ENCODE measurements around the gene QPCT.

The QPCT gene

GRCh38 chr2:37357530-37357929, 13.1 kb downstream of the QPCT start:
- Histone ChIP-seq H2AFZ (ENCODE audit: low read length, unreplicated experiment) (no peak overlapping the region), H3K79me2 (ENCODE audit: control insufficient read depth, insufficient read depth, low read length, unreplicated experiment) (no peaks in the 10 kb centered on the region), H3K27me3 (ENCODE audit: insufficient read depth, low read length) (no peaks in the 10 kb centered on the region), H3K27ac (ENCODE audit: low read depth, low read length) (no peak overlapping the region), H3K4me3 (ENCODE audit: low read depth, low read length) (no peak overlapping the region), H3K4me1 (ENCODE audit: control insufficient read depth, insufficient read depth, low read length, unreplicated experiment) (no peaks in the 10 kb centered on the region), H3K36me3 (ENCODE audit: insufficient read depth, low read length) (no peaks in the 10 kb centered on the region)

DNA sequence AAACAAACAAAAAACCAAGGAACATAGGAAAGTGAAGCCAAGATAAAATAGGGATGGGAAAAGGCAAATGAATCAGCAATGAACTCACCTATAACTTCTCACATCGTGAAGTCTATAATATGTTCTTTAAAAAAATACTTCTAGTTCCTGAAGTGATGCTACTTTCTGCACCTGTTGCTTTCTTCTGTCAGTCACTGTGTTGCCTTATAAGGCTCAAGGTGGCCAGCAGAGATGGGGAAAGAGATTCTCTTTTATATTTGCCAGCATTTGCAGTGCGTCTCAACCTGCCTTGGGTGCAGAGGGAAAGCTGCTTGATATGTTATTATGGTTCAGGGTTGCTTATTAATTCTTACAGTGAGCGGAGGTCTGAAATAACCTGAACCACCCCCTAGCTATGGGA, 14.0 kb downstream of the QPCT start:
- no peak overlapping the region for H3K4me3 ChIP-seq (ENCODE audit: low read depth, low read length)
- no peaks in the 10 kb centered on the region for H3K36me3 ChIP-seq (ENCODE audit: insufficient read depth, low read length)
- no peaks in the 10 kb centered on the region for H3K27me3 ChIP-seq (ENCODE audit: insufficient read depth, low read length)
- H3K4me1 ChIP-seq (ENCODE audit: control insufficient read depth, insufficient read depth, low read length, unreplicated experiment) = no peaks in the 10 kb centered on the region
- no peak overlapping the region for H3K27ac ChIP-seq (ENCODE audit: low read depth, low read length)
- no peaks in the 10 kb centered on the region for H3K79me2 ChIP-seq (ENCODE audit: control insufficient read depth, insufficient read depth, low read length, unreplicated experiment)
- no peak overlapping the region for H2AFZ ChIP-seq (ENCODE audit: low read length, unreplicated experiment)

DNA sequence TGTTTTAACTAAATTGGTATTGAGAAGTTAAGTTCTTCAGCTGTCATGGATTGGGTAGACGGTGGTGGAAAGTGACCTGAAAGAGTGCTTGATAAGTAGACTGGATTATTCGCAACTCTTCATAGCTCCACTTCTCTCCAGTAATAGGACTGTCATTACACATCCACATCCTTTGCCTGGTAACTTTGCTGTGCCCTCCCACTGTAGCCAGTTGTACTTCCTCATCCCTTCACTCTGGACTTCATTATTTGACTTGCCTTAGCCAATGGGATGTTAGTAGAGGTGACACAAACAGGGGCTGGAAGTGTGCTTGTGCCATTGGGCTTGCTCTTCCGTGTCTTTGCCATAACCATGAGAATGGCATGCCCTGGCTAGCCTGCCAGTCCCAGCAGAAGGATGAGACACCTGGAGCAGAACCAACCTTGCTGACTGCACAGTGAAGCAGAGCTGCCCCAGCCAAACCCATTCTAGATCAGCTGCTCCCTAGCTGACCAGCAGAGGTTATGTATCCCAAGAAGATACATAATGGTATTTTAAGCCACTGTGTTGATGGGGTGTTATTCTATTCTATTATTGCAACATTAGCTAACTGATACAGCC, 16.9 kb downstream of the QPCT start:
- no peaks in the 10 kb centered on the region for H3K79me2 ChIP-seq (ENCODE audit: control insufficient read depth, insufficient read depth, low read length, unreplicated experiment)
- no peaks in the 10 kb centered on the region for H3K36me3 ChIP-seq (ENCODE audit: insufficient read depth, low read length)
- H3K27me3 ChIP-seq (ENCODE audit: insufficient read depth, low read length) = no peaks in the 10 kb centered on the region
- no peak overlapping the region for H3K27ac ChIP-seq (ENCODE audit: low read depth, low read length)
- no peak overlapping the region for H2AFZ ChIP-seq (ENCODE audit: low read length, unreplicated experiment)
- H3K4me1 ChIP-seq (ENCODE audit: control insufficient read depth, insufficient read depth, low read length, unreplicated experiment) = peaks cover 9% of the 10 kb centered on the region
- H3K4me3 ChIP-seq (ENCODE audit: low read depth, low read length) = no peak overlapping the region

DNA sequence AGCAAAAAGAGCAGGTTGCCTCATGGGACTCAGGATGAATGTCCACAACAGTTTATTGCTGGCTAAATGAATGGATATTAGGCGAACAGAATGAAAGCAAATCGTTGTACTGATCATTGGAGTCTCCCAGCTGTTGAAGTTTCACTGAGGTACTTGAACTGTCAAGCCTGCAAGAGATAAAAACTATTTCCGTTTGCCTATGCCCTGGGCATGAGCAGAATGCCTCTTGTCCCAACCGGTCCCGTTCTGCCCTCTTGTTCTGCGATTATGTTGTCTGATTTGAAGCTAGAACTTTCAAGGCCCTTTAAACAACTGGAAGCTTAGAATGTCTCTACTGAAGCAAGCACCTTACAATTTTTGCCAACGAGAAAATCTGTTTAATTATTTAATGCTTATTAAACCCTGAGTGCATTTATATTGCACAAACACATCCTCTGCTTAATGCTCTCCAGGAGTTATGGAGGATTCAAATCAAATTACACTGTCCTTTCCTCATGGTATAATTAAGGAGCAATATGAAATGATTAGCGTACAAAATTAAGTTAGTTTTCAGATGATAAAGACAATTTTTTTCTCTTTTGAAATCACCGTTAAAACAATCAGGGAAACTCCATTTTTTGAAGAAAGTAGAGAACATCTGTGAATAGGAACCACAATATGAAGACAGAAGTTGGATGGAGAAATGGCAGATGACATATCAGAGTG, 17.7 kb downstream of the QPCT start:
- Histone ChIP-seq H3K27ac (ENCODE audit: low read depth, low read length) (no peak overlapping the region), H3K79me2 (ENCODE audit: control insufficient read depth, insufficient read depth, low read length, unreplicated experiment) (no peaks in the 10 kb centered on the region), H3K36me3 (ENCODE audit: insufficient read depth, low read length) (no peaks in the 10 kb centered on the region), H3K4me3 (ENCODE audit: low read depth, low read length) (no peak overlapping the region), H2AFZ (ENCODE audit: low read length, unreplicated experiment) (no peak overlapping the region), H3K4me1 (ENCODE audit: control insufficient read depth, insufficient read depth, low read length, unreplicated experiment) (peaks cover 9% of the 10 kb centered on the region), H3K27me3 (ENCODE audit: insufficient read depth, low read length) (no peaks in the 10 kb centered on the region)

DNA sequence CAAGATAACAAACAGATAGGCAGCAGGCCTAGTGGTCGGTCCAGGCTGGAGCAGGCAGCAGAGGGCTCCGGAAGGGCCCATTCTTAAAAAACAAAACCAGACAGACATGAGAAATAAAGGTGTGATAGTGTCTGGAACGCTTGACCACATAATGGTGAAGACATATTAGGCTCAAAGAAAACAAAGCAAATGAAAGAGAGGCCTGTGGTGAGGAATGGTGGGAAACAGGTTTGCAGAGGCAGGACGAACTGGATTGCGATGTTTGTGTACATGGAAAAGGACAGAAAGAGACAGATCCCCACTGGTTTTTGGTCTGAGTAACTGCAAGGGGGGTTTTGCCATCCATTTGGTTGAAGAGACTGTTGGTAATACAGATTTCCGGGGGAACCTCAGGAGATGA, 19.9 kb downstream of the QPCT start:
- Histone ChIP-seq H3K4me1 (ENCODE audit: control insufficient read depth, insufficient read depth, low read length, unreplicated experiment) (peaks cover 9% of the 10 kb centered on the region), H3K27ac (ENCODE audit: low read depth, low read length) (no peak overlapping the region), H3K79me2 (ENCODE audit: control insufficient read depth, insufficient read depth, low read length, unreplicated experiment) (no peaks in the 10 kb centered on the region), H2AFZ (ENCODE audit: low read length, unreplicated experiment) (no peak overlapping the region), H3K27me3 (ENCODE audit: insufficient read depth, low read length) (no peaks in the 10 kb centered on the region), H3K4me3 (ENCODE audit: low read depth, low read length) (no peak overlapping the region), H3K36me3 (ENCODE audit: insufficient read depth, low read length) (no peaks in the 10 kb centered on the region)

- no peak overlapping the region for H3K4me3 ChIP-seq (ENCODE audit: low read depth, low read length)
- H3K27ac ChIP-seq (ENCODE audit: low read depth, low read length) = no peak overlapping the region
- no peaks in the 10 kb centered on the region for H3K27me3 ChIP-seq (ENCODE audit: insufficient read depth, low read length)
- no peak overlapping the region for H2AFZ ChIP-seq (ENCODE audit: low read length, unreplicated experiment)
- H3K79me2 ChIP-seq (ENCODE audit: control insufficient read depth, insufficient read depth, low read length, unreplicated experiment) = no peaks in the 10 kb centered on the region
- H3K4me1 ChIP-seq (ENCODE audit: control insufficient read depth, insufficient read depth, low read length, unreplicated experiment) = peaks cover 9% of the 10 kb centered on the region
- H3K36me3 ChIP-seq (ENCODE audit: insufficient read depth, low read length) = no peaks in the 10 kb centered on the region
These were observed 21.2 kb downstream of the QPCT start for GRCh38 chr2:37365669-37366068.

- no peak overlapping the region for H2AFZ ChIP-seq (ENCODE audit: low read length, unreplicated experiment)
- H3K27me3 ChIP-seq (ENCODE audit: insufficient read depth, low read length) = no peaks in the 10 kb centered on the region
- no peaks in the 10 kb centered on the region for H3K79me2 ChIP-seq (ENCODE audit: control insufficient read depth, insufficient read depth, low read length, unreplicated experiment)
- H3K4me1 ChIP-seq (ENCODE audit: control insufficient read depth, insufficient read depth, low read length, unreplicated experiment) = peaks cover 9% of the 10 kb centered on the region
- no peaks in the 10 kb centered on the region for H3K36me3 ChIP-seq (ENCODE audit: insufficient read depth, low read length)
- no peak overlapping the region for H3K4me3 ChIP-seq (ENCODE audit: low read depth, low read length)
- no peak overlapping the region for H3K27ac ChIP-seq (ENCODE audit: low read depth, low read length)
These were observed 22.3 kb downstream of the QPCT start for GRCh38 chr2:37366773-37367172.

DNA sequence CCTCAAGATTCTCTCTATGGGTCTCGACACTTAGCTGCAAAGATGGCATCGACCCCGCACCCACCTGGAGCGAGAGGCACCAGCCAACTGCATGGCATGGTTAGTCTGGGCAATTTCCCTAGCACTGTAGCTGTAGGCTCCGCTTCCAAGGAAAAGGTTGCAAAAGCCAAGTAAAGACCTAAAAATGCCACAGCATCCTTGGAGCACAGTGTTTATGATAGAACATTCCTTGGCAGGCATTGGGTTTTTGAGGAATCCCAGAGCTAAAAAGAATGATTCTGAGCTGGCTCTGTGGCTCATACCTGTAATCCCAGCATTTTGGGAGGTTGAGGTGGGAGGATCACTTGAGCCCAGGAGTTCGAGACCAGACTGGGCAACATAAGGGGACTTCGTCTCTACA, 22.9 kb downstream of the QPCT start:
- peaks cover 9% of the 10 kb centered on the region for H3K4me1 ChIP-seq (ENCODE audit: control insufficient read depth, insufficient read depth, low read length, unreplicated experiment)
- no peak overlapping the region for H2AFZ ChIP-seq (ENCODE audit: low read length, unreplicated experiment)
- H3K4me3 ChIP-seq (ENCODE audit: low read depth, low read length) = no peak overlapping the region
- no peaks in the 10 kb centered on the region for H3K27me3 ChIP-seq (ENCODE audit: insufficient read depth, low read length)
- no peaks in the 10 kb centered on the region for H3K79me2 ChIP-seq (ENCODE audit: control insufficient read depth, insufficient read depth, low read length, unreplicated experiment)
- H3K36me3 ChIP-seq (ENCODE audit: insufficient read depth, low read length) = no peaks in the 10 kb centered on the region
- H3K27ac ChIP-seq (ENCODE audit: low read depth, low read length) = no peak overlapping the region

DNA sequence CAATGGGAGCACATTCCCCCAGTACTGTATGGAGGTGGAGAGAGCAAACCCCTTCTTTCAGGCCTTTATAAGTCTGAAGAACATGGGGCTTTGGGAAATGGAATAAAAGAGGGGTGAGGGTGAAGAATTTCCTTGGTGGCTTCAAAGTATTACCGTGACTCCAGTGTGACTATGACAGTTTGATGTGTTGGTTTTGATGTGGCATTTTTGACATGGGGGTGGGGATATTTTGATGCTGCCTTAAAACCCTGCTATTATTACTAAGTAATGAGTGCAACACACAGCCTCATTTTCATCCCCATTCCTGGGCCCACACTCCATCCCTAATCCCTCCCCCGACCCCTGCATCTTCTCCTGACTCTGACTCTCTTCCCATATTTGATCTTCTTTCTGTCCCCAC, 23.6 kb downstream of the QPCT start:
- H3K4me3 ChIP-seq (ENCODE audit: low read depth, low read length) = no peak overlapping the region
- no peaks in the 10 kb centered on the region for H3K36me3 ChIP-seq (ENCODE audit: insufficient read depth, low read length)
- H3K27me3 ChIP-seq (ENCODE audit: insufficient read depth, low read length) = no peaks in the 10 kb centered on the region
- peaks cover 9% of the 10 kb centered on the region for H3K4me1 ChIP-seq (ENCODE audit: control insufficient read depth, insufficient read depth, low read length, unreplicated experiment)
- no peak overlapping the region for H3K27ac ChIP-seq (ENCODE audit: low read depth, low read length)
- H2AFZ ChIP-seq (ENCODE audit: low read length, unreplicated experiment) = no peak overlapping the region
- no peaks in the 10 kb centered on the region for H3K79me2 ChIP-seq (ENCODE audit: control insufficient read depth, insufficient read depth, low read length, unreplicated experiment)

- H3K4me3 ChIP-seq (ENCODE audit: low read depth, low read length) = no peak overlapping the region
- no peak overlapping the region for H2AFZ ChIP-seq (ENCODE audit: low read length, unreplicated experiment)
- no peaks in the 10 kb centered on the region for H3K36me3 ChIP-seq (ENCODE audit: insufficient read depth, low read length)
- peaks cover 4% of the 10 kb centered on the region for H3K4me1 ChIP-seq (ENCODE audit: control insufficient read depth, insufficient read depth, low read length, unreplicated experiment)
- H3K79me2 ChIP-seq (ENCODE audit: control insufficient read depth, insufficient read depth, low read length, unreplicated experiment) = no peaks in the 10 kb centered on the region
- no peaks in the 10 kb centered on the region for H3K27me3 ChIP-seq (ENCODE audit: insufficient read depth, low read length)
- no peak overlapping the region for H3K27ac ChIP-seq (ENCODE audit: low read depth, low read length)
These were observed 26.2 kb downstream of the QPCT start for GRCh38 chr2:37370666-37371065.

GRCh38 chr2:37372000-37372399, 27.6 kb downstream of the QPCT start:
- no peak overlapping the region for H3K27ac ChIP-seq (ENCODE audit: low read depth, low read length)
- no peak overlapping the region for H2AFZ ChIP-seq (ENCODE audit: low read length, unreplicated experiment)
- H3K36me3 ChIP-seq (ENCODE audit: insufficient read depth, low read length) = no peaks in the 10 kb centered on the region
- H3K27me3 ChIP-seq (ENCODE audit: insufficient read depth, low read length) = no peaks in the 10 kb centered on the region
- peaks cover 7% of the 10 kb centered on the region for H3K4me1 ChIP-seq (ENCODE audit: control insufficient read depth, insufficient read depth, low read length, unreplicated experiment)
- H3K79me2 ChIP-seq (ENCODE audit: control insufficient read depth, insufficient read depth, low read length, unreplicated experiment) = no peaks in the 10 kb centered on the region
- H3K4me3 ChIP-seq (ENCODE audit: low read depth, low read length) = no peak overlapping the region

Data from ACC112 (cell line).